Measurements from ENCODE around the gene SNURF. TPM values are rescaled to one million over a fixed set of nuclear protein-coding genes. Genes with fewer than 3 reads are reported as not detected.

The SNURF gene
- total and polyA plus RNA-seq, 4 donors = 2.7 to 13.7 (median 4.4) TPM

- Histone ChIP-seq H3K9me3 (ENCODE audit: control insufficient read depth in 4 of 4, low read length in 3 of 4) (no peaks in the 10 kb centered on the region), H3K4me1 (ENCODE audit: control insufficient read depth in 4 of 4, insufficient read depth in 4 of 4, low read length in 3 of 4) (peaks cover 0 to 3% (median 0%) of the 10 kb centered on the region in 4 donors), H3K4me3 (ENCODE audit: low read depth in 1 of 3, low read length in 3 of 3) (no peak overlapping the region), H3K36me3 (ENCODE audit: control insufficient read depth in 4 of 4, insufficient read depth in 3 of 4, low read depth in 1 of 4, low read length in 3 of 4) (peaks cover 0 to 20% (median 10%) of the 10 kb centered on the region in 4 donors), H3K9ac (ENCODE audit: low read depth in 1 of 2, low read length in 2 of 2) (no peak overlapping the region), H3K27ac (ENCODE audit: low read depth in 1 of 2, low read length in 2 of 2) (no peak overlapping the region), H3K27me3 (ENCODE audit: control insufficient read depth in 4 of 4, insufficient read depth in 4 of 4, low read length in 3 of 4) (no peaks in the 10 kb centered on the region)
- WGBS = 87% methylated on average over 4 of the region's 4 CpGs
- TF ChIP-seq, protein P1, sequence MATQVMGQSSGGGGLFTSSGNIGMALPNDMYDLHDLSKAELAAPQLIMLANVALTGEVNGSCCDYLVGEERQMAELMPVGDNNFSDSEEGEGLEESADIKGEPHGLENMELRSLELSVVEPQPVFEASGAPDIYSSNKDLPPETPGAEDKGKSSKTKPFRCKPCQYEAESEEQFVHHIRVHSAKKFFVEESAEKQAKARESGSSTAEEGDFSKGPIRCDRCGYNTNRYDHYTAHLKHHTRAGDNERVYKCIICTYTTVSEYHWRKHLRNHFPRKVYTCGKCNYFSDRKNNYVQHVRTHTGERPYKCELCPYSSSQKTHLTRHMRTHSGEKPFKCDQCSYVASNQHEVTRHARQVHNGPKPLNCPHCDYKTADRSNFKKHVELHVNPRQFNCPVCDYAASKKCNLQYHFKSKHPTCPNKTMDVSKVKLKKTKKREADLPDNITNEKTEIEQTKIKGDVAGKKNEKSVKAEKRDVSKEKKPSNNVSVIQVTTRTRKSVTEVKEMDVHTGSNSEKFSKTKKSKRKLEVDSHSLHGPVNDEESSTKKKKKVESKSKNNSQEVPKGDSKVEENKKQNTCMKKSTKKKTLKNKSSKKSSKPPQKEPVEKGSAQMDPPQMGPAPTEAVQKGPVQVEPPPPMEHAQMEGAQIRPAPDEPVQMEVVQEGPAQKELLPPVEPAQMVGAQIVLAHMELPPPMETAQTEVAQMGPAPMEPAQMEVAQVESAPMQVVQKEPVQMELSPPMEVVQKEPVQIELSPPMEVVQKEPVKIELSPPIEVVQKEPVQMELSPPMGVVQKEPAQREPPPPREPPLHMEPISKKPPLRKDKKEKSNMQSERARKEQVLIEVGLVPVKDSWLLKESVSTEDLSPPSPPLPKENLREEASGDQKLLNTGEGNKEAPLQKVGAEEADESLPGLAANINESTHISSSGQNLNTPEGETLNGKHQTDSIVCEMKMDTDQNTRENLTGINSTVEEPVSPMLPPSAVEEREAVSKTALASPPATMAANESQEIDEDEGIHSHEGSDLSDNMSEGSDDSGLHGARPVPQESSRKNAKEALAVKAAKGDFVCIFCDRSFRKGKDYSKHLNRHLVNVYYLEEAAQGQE (IDR thresholded peaks at IDR 0.05) = no peak
- TF ChIP-seq HNF4A (conservative IDR thresholded peaks at IDR 0.05) (no peak), MAX (IDR thresholded peaks at IDR 0.05) (no peak), EGR1 (IDR thresholded peaks at IDR 0.05; ENCODE audit: low read depth in 2 of 2) (no peak), RAD21 (IDR thresholded peaks at IDR 0.05) (no peak), GABPA (IDR thresholded peaks at IDR 0.05 in 1 of 2, conservative IDR thresholded peaks at IDR 0.05 in 1 of 2) (no peak), RXRA (IDR thresholded peaks at IDR 0.05) (no peak), CTCF (IDR thresholded peaks at IDR 0.05; ENCODE audit: low read depth, low read length, missing input control) (no peak), SP1 (IDR thresholded peaks at IDR 0.05) (no peak), JUND (IDR thresholded peaks at IDR 0.05) (no peak), NR2F2 (IDR thresholded peaks at IDR 0.05) (no peak), HNF4G (IDR thresholded peaks at IDR 0.05) (no peak), YY1 (IDR thresholded peaks at IDR 0.05) (no peak), FOXA1 (IDR thresholded peaks at IDR 0.05) (no peak), TAF1 (conservative IDR thresholded peaks at IDR 0.05) (no peak)
- TF ChIP-seq, protein P2, sequence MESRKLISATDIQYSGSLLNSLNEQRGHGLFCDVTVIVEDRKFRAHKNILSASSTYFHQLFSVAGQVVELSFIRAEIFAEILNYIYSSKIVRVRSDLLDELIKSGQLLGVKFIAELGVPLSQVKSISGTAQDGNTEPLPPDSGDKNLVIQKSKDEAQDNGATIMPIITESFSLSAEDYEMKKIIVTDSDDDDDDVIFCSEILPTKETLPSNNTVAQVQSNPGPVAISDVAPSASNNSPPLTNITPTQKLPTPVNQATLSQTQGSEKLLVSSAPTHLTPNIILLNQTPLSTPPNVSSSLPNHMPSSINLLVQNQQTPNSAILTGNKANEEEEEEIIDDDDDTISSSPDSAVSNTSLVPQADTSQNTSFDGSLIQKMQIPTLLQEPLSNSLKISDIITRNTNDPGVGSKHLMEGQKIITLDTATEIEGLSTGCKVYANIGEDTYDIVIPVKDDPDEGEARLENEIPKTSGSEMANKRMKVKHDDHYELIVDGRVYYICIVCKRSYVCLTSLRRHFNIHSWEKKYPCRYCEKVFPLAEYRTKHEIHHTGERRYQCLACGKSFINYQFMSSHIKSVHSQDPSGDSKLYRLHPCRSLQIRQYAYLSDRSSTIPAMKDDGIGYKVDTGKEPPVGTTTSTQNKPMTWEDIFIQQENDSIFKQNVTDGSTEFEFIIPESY (IDR thresholded peaks at IDR 0.05) = no peak
- no peak for DNase-seq (ENCODE audit: low spot score)
Observed at GRCh38 chr15:24962880-24963279, 8.1 kb downstream of the SNURF start.
